ENCODE measurements around the gene SAPCD2.

- TF ChIP-seq CTCF (IDR thresholded peaks at IDR 0.05) = no peak
- no peak for TF ChIP-seq POLR2A (IDR thresholded peaks at IDR 0.05)
These were observed 8.5 kb upstream of the SAPCD2 start for GRCh38 chr9:137078701-137079400.

Data from right lobe of liver (tissue), 4 donors.